ENCODE measurements around the gene SUCLG2. TPM values are rescaled to one million over a fixed set of nuclear protein-coding genes. Genes with fewer than 3 reads are reported as not detected.

Gene SUCLG2
- total and polyA plus RNA-seq, 9 of the 15 experiments (the other 6 are each of a cell fraction or from before 2014, with no cell fraction given) = 10.1 to 41.4 (median 29.0) TPM

- TF ChIP-seq ATF6 (CRISPR knock-in tag; IDR thresholded peaks at IDR 0.05) (no peak), THAP7 (CRISPR knock-in tag; IDR thresholded peaks at IDR 0.05) (no peak), ZFP36 (IDR thresholded peaks at IDR 0.05; ENCODE audit: low read depth, low read length, partially characterized antibody) (no peak), ZNF277 (CRISPR knock-in tag; IDR thresholded peaks at IDR 0.05; ENCODE audit: borderline replicate concordance) (no peak), ARID4B (CRISPR knock-in tag; IDR thresholded peaks at IDR 0.05) (no peak), E2F8 (IDR thresholded peaks at IDR 0.05; ENCODE audit: low read depth, partially characterized antibody) (no peak)
Observed at GRCh38 chr3:67423722-67424121, 230.7 kb downstream of the SUCLG2 start (continued).

All from K562 (cell line).